ENCODE data around the gene PRKCA. TPM values are rescaled to one million over a fixed set of nuclear protein-coding genes. Genes with fewer than 3 reads are reported as not detected.

Gene PRKCA
- total RNA-seq, 4 donors from 2014 or later = 9.6 to 15.5 (median 11.1) TPM

GRCh38 chr17:66781135-66781534, 478.7 kb downstream of the PRKCA start:
- DNase-seq (ENCODE audit: low spot score in 2 of 2) = no peak
- intact Hi-C loops (cut with DNase I; ENCODE audit: low total_unique reads) = no loop called here
- no peak for TF ChIP-seq POLR2A (IDR thresholded peaks at IDR 0.05)
- no peak for TF ChIP-seq CTCF (IDR thresholded peaks at IDR 0.05)
- WGBS, 2 donors = 92 to 95% methylated on average over 7 of the region's 7 CpGs
- H3K4me3 ChIP-seq (ENCODE audit: low read depth, poor library complexity, severe bottlenecking) = no peak overlapping the region

- no peak for TF ChIP-seq CTCF (IDR thresholded peaks at IDR 0.05)
- TF ChIP-seq POLR2A (IDR thresholded peaks at IDR 0.05) = no peak
- WGBS, 2 donors = 81 to 82% methylated on average over 9 of the region's 9 CpGs
- DNase-seq (ENCODE audit: low spot score in 2 of 2) = no peak
- H3K4me3 ChIP-seq (ENCODE audit: low read depth, poor library complexity, severe bottlenecking) = no peak overlapping the region
- intact Hi-C loops (cut with DNase I; ENCODE audit: low total_unique reads) = no loop called here
These were observed 480.4 kb downstream of the PRKCA start for GRCh38 chr17:66782851-66783250.

- intact Hi-C loops (cut with DNase I; ENCODE audit: low total_unique reads) = no loop called here
These were observed 481.4 kb downstream of the PRKCA start for GRCh38 chr17:66783656-66784381.

DNA sequence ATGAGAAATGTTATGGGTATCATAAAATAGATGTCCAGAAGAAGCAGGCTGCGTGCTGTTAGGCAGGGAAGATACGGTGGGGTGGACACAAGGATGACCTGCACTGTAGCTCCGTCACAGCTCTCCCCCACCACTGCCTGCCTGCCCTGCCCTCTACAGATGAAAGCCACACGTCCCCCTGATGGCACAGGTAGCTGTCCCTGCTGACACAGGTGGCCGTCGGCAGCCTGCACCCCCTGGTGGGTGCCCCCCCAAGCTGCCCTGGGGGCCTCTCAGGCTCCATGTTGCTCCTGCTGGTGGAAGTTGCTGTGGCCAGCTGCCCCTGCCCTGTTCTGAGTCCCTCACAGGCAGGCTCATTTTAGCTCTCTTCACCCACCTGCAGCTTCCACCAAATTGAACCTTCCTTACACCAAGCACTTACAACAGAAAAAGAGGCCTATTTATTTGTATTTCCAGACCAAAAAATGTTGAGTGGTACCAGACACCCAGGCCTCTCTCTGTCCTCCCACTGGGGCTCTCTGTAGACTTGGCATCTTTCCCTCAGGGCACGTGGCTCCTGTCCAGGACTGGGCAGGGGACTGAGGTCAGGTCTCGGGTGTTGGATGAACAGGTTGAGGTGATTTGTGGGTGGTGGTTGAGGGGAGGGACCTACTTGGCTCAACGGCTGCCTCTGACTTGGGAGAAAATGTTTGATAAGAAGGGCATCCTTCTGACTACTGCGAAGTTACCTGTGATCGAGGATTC, 482.4 kb downstream of the PRKCA start:
- WGBS, 2 donors = 87 to 89% methylated on average over 11 of the region's 11 CpGs
- no peak for TF ChIP-seq CTCF (IDR thresholded peaks at IDR 0.05)
- TF ChIP-seq POLR2A (IDR thresholded peaks at IDR 0.05) = no peak
- intact Hi-C loops (cut with DNase I; ENCODE audit: low total_unique reads) = no loop called here
- H3K4me3 ChIP-seq (ENCODE audit: low read depth, poor library complexity, severe bottlenecking) = no peak overlapping the region
- no peak for DNase-seq (ENCODE audit: low spot score in 2 of 2)

More at GRCh38 chr17:66783656-66784381, 481.4 kb downstream of the PRKCA start:
- WGBS, 2 donors = 88 to 91% methylated on average over 17 of the region's 17 CpGs
- TF ChIP-seq CTCF (IDR thresholded peaks at IDR 0.05) (no peak), POLR2A (IDR thresholded peaks at IDR 0.05) (no peak)
- DNase-seq (ENCODE audit: low spot score in 2 of 2) = no peak
- no peak overlapping the region for H3K4me3 ChIP-seq (ENCODE audit: low read depth, poor library complexity, severe bottlenecking)

DNA sequence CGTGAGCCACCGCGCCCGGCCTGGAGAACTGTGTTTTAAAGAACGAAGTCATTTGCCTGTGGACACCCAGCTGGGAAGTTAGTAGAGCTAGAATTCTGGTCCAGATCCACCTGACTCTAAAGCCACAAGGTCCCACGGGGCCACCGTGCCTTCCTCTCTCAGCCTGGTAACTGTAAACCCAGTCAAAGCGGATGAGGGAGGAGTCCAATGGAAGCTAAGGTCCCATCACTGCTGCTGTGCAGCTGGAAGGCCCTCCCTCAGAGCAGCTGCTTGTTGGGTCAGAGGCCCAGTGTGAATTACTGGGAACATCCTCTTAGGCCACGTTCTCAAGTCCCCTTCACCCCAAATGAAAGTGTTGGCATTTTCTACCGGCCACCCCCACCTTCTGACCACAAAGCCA, 483.7 kb downstream of the PRKCA start:
- no peak for TF ChIP-seq POLR2A (IDR thresholded peaks at IDR 0.05)
- TF ChIP-seq CTCF (IDR thresholded peaks at IDR 0.05) = no peak
- intact Hi-C loops (cut with DNase I; ENCODE audit: low total_unique reads) = no loop called here
- DNase-seq (ENCODE audit: low spot score in 2 of 2) = no peak
- WGBS, 2 donors = 91 to 93% methylated on average over 10 of the region's 10 CpGs
- no peak overlapping the region for H3K4me3 ChIP-seq (ENCODE audit: low read depth, poor library complexity, severe bottlenecking)
